ENCODE results near the gene GYS1.

GRCh38 chr19:48947258-48947542 is 45.9 kb downstream of the GYS1 start:
- TF ChIP-seq CTCF (conservative IDR thresholded peaks at IDR 0.05; ENCODE audit: low read depth, low read length) (no peak), EZH2 (IDR thresholded peaks at IDR 0.05; ENCODE audit: low read length, unreplicated experiment) (no peak), EZH2phosphoT487 (IDR thresholded peaks at IDR 0.05; ENCODE audit: borderline replicate concordance, low read length) (no peak)

Measured in PC-3 (cell line).